Endodermal cell (in vitro differentiated cells): ENCODE measurements around the gene FAHD2A. TPM values are rescaled to one million over a fixed set of nuclear protein-coding genes. Genes with fewer than 3 reads are reported as not detected.

ENCODE experiments used
- total RNA-seq, 2 donors: library from RNA; stranded (reverse); fragmentation: NEBNext Ultra II Directional in 1 of 2; extraction: Animal tissue kit (Norgen Biotek cat#: 25700) in 1 of 2; gene quantifications; 2 replicates in 1 of 2; 3 replicates in 1 of 2; pipeline ENCODE4 v1.2.1, GENCODE V29; 2021

FAHD2A gene
- total RNA-seq, 2 donors from 2014 or later: 45.2 to 49.4 TPM

Other genes starting within 250 kb of the FAHD2A start
- 10 to 100 TPM; 27.8 to 37.1 TPM for gene ZNF514, start 242.9 kb upstream of the FAHD2A start, total RNA-seq
- gene ZNF2, start 236.9 kb upstream of the FAHD2A start, total RNA-seq: 1 to 10 TPM; 2.9 to 4.1 TPM
- 10 to 100 TPM; 14.7 to 16.7 TPM for gene ZNF892, start 195.2 kb upstream of the FAHD2A start, total RNA-seq
- gene PROM2, start 128.3 kb upstream of the FAHD2A start, total RNA-seq: 1 to 10 TPM; 2.2 to 2.3 TPM
- 1 to 10 TPM in 1 of 2 donors, under 1 TPM in 1; 0.26 to 1.3 TPM for gene KCNIP3, start 105.4 kb upstream of the FAHD2A start, total RNA-seq
- gene TRIM43B, start 82.0 kb downstream of the FAHD2A start, total RNA-seq: not detected
- gene TRIM43, start 189.3 kb downstream of the FAHD2A start, total RNA-seq: not detected